Activated T-helper 1 cell treated with anti-CD3 and anti-CD28 coated beads, Interleukin-12 subunit alpha, Interleukin-12 subunit beta, Interleukin-2, Interleukin-4 antibody, amounts not matched to agents 30 ng/mL and 10 ng/mL and 1 ng/mL, durations not matched to agents 14 hours and 24 hours and 36 hours (primary cell): ENCODE measurements around the gene STX3. TPM values are rescaled to one million over a fixed set of nuclear protein-coding genes. Genes with fewer than 3 reads are reported as not detected.
A peak's percentile ranks its signal among the peaks of the same experiment; 100 is the strongest.

ENCODE experiments used
- DNase-seq: peaks from one replicate; pipeline ENCODE4 v3.0.0; 2021; ENCODE audit warnings: low spot score
- H3K27ac Mint-ChIP-seq: one replicate; pipeline ENCODE4 v1.8.0; 2021; ENCODE audit warnings: mild to moderate bottlenecking, mixed read lengths
- H3K27me3 Mint-ChIP-seq: one replicate; pipeline ENCODE4 v1.8.0; 2022; ENCODE audit warnings: mild to moderate bottlenecking, moderate library complexity, mixed read lengths; ENCODE audit not compliant: insufficient read depth
- H3K36me3 Mint-ChIP-seq: one replicate; pipeline ENCODE4 v1.8.0; 2021; ENCODE audit warnings: low read depth, mixed read lengths
- H3K4me1 Mint-ChIP-seq: one replicate; pipeline ENCODE4 v1.8.0; 2021; ENCODE audit warnings: low read depth, mixed read lengths
- H3K4me3 Mint-ChIP-seq: one replicate; pipeline ENCODE4 v1.8.0; 2021; ENCODE audit warnings: mild to moderate bottlenecking, moderate library complexity, mixed read lengths
- H3K9me3 Mint-ChIP-seq: one replicate; pipeline ENCODE4 v1.8.0; 2021; ENCODE audit warnings: mixed read lengths
- intact Hi-C: fragments of 100-400 bp; cut with micrococcal nuclease; formaldehyde crosslinking; loops from one replicate; pipeline ENCODE4 v1.15.1; 2024
- total RNA-seq: library from RNA; stranded (reverse); gene quantifications from 2 replicates; pipeline ENCODE4 v1.2.3, GENCODE V29; 2022

STX3 gene
- total RNA-seq, 1 donor from 2014 or later: 28.4 TPM

GRCh38 chr11:59729834-59730233, 25.3 kb upstream of the STX3 start:
- intact Hi-C loops: no loop called here
- Mint-ChIP-seq H3K36me3 (no peaks in the 10 kb centered on the region), H3K27me3 (no peaks in the 10 kb centered on the region), H3K9me3 (peaks cover 6% of the 10 kb centered on the region), H3K27ac (no peak overlapping the region), H3K4me1 (peaks cover 7% of the 10 kb centered on the region), H3K4me3 (no peak overlapping the region)
- no peak for DNase-seq

- DNase-seq: no peak
- H3K4me3 Mint-ChIP-seq: no peak overlapping the region
- peaks cover 6% of the 10 kb centered on the region for H3K9me3 Mint-ChIP-seq
- H3K27me3 Mint-ChIP-seq: peaks cover 2% of the 10 kb centered on the region
- intact Hi-C loops: no loop called here
- H3K4me1 Mint-ChIP-seq: peaks cover 7% of the 10 kb centered on the region
- no peak overlapping the region for H3K27ac Mint-ChIP-seq
- H3K36me3 Mint-ChIP-seq: no peaks in the 10 kb centered on the region
Measured at GRCh38 chr11:59730896-59731565, 24.1 kb upstream of the STX3 start.

GRCh38 chr11:59746111-59746510, 9.1 kb upstream of the STX3 start:
- H3K4me3 Mint-ChIP-seq: no peak overlapping the region
- H3K36me3 Mint-ChIP-seq: no peaks in the 10 kb centered on the region
- no peaks in the 10 kb centered on the region for H3K4me1 Mint-ChIP-seq
- H3K27ac Mint-ChIP-seq: no peak overlapping the region
- H3K27me3 Mint-ChIP-seq: peaks cover 22% of the 10 kb centered on the region
- intact Hi-C loops: no loop called here
- DNase-seq: no peak
- H3K9me3 Mint-ChIP-seq: no peaks in the 10 kb centered on the region

- peak overlapping the region; percentile 82 for H3K27ac Mint-ChIP-seq
- intact Hi-C loops: loop anchor here (1.0 to 10.0 kb wide), 7 partner anchors 23 to 1179 kb away; partner anchors contain the start of genes LPXN, PATL1 and ZFP91
- peaks cover 36% of the 10 kb centered on the region for H3K4me1 Mint-ChIP-seq
Measured at GRCh38 chr11:59753650-59754493, 1.3 kb upstream of the STX3 start.

GRCh38 chr11:59754494-59754858, 700 bp upstream of the STX3 start:
- no peak for DNase-seq
- intact Hi-C loops: loop anchor here (1.0 to 10.0 kb wide), 7 partner anchors 22 to 1180 kb away; partner anchors contain the start of genes LPXN, PATL1 and ZFP91
- peaks cover 36% of the 10 kb centered on the region for H3K4me1 Mint-ChIP-seq
- H3K36me3 Mint-ChIP-seq: peaks cover 2% of the 10 kb centered on the region
- H3K27ac Mint-ChIP-seq: peak overlapping the region; percentile 89
- no peaks in the 10 kb centered on the region for H3K9me3 Mint-ChIP-seq
- H3K4me3 Mint-ChIP-seq: peak overlapping the region; percentile 95
- H3K27me3 Mint-ChIP-seq: peaks cover 7% of the 10 kb centered on the region

More at GRCh38 chr11:59753650-59754493, 1.3 kb upstream of the STX3 start:
- Mint-ChIP-seq H3K36me3 (peaks cover 2% of the 10 kb centered on the region), H3K9me3 (no peaks in the 10 kb centered on the region), H3K4me3 (peak overlapping the region; percentile 95), H3K27me3 (peaks cover 7% of the 10 kb centered on the region)
- peak; percentile 77 for DNase-seq

- H3K9me3 Mint-ChIP-seq: no peaks in the 10 kb centered on the region
- intact Hi-C loops: loop anchor here (1.0 to 10.0 kb wide), 7 partner anchors 11 to 1181 kb away; partner anchors contain the start of genes LPXN, MRPL16 and ZFP91
- peaks cover 8% of the 10 kb centered on the region for H3K36me3 Mint-ChIP-seq
- DNase-seq: no peak
- H3K4me1 Mint-ChIP-seq: peaks cover 50% of the 10 kb centered on the region
- H3K4me3 Mint-ChIP-seq: peak overlapping the region; percentile 90
- H3K27ac Mint-ChIP-seq: peak overlapping the region; percentile 68
- H3K27me3 Mint-ChIP-seq: peaks cover 7% of the 10 kb centered on the region
Measured at GRCh38 chr11:59755701-59756557, 753 bp downstream of the STX3 start.

- H3K36me3 Mint-ChIP-seq: peaks cover 11% of the 10 kb centered on the region
- no peak overlapping the region for H3K27ac Mint-ChIP-seq
- DNase-seq: no peak
- H3K9me3 Mint-ChIP-seq: no peaks in the 10 kb centered on the region
- H3K27me3 Mint-ChIP-seq: peaks cover 7% of the 10 kb centered on the region
- peak overlapping the region; percentile 90 for H3K4me3 Mint-ChIP-seq
- intact Hi-C loops: loop anchor here (5.0 to 10.0 kb wide), 2 partner anchors 101 to 1182 kb away; partner anchors contain the start of genes LPXN and ZFP91
- H3K4me1 Mint-ChIP-seq: peaks cover 52% of the 10 kb centered on the region
Measured at GRCh38 chr11:59756558-59756840, 1.3 kb downstream of the STX3 start.

GRCh38 chr11:59756845-59757244, 1.7 kb downstream of the STX3 start:
- H3K4me1 Mint-ChIP-seq: peaks cover 52% of the 10 kb centered on the region
- DNase-seq: no peak
- peak overlapping the region; percentile 19 for H3K27ac Mint-ChIP-seq
- intact Hi-C loops: loop anchor here (5.0 to 10.0 kb wide), 2 partner anchors 100 to 1182 kb away; partner anchors contain the start of genes LPXN and ZFP91
- H3K9me3 Mint-ChIP-seq: no peaks in the 10 kb centered on the region
- H3K4me3 Mint-ChIP-seq: peak overlapping the region; percentile 90
- H3K36me3 Mint-ChIP-seq: peaks cover 11% of the 10 kb centered on the region
- H3K27me3 Mint-ChIP-seq: peaks cover 7% of the 10 kb centered on the region

- Mint-ChIP-seq H3K4me3 (no peak overlapping the region), H3K27me3 (peaks cover 4% of the 10 kb centered on the region), H3K36me3 (peaks cover 15% of the 10 kb centered on the region), H3K9me3 (no peaks in the 10 kb centered on the region), H3K27ac (no peak overlapping the region), H3K4me1 (peaks cover 59% of the 10 kb centered on the region)
- DNase-seq: no peak
- intact Hi-C loops: loop anchor here (5.0 to 10.0 kb wide), 2 partner anchors 99 to 1184 kb away; partner anchors contain the start of genes LPXN and ZFP91
Measured at GRCh38 chr11:59758401-59759037, 3.3 kb downstream of the STX3 start.

- Mint-ChIP-seq H3K27ac (no peak overlapping the region), H3K4me1 (peaks cover 50% of the 10 kb centered on the region), H3K27me3 (peaks cover 2% of the 10 kb centered on the region), H3K36me3 (peaks cover 15% of the 10 kb centered on the region), H3K4me3 (no peak overlapping the region), H3K9me3 (no peaks in the 10 kb centered on the region)
- no peak for DNase-seq
- intact Hi-C loops: loop anchor here (5.0 to 10.0 kb wide), 2 partner anchors 97 to 1185 kb away; partner anchors contain the start of genes LPXN and ZFP91
Measured at GRCh38 chr11:59759900-59760299, 4.7 kb downstream of the STX3 start.

- intact Hi-C loops: no loop called here
- Mint-ChIP-seq H3K9me3 (no peaks in the 10 kb centered on the region), H3K4me1 (peaks cover 53% of the 10 kb centered on the region)
Measured at GRCh38 chr11:59760771-59761170, 5.6 kb downstream of the STX3 start.

GRCh38 chr11:59761993-59762392, 6.8 kb downstream of the STX3 start:
- no peak for DNase-seq
- H3K4me3 Mint-ChIP-seq: no peak overlapping the region
- H3K27ac Mint-ChIP-seq: no peak overlapping the region
- H3K4me1 Mint-ChIP-seq: peaks cover 41% of the 10 kb centered on the region
- no peaks in the 10 kb centered on the region for H3K27me3 Mint-ChIP-seq
- H3K9me3 Mint-ChIP-seq: no peaks in the 10 kb centered on the region
- intact Hi-C loops: no loop called here
- peaks cover 16% of the 10 kb centered on the region for H3K36me3 Mint-ChIP-seq

More at GRCh38 chr11:59760771-59761170, 5.6 kb downstream of the STX3 start:
- Mint-ChIP-seq H3K36me3 (peaks cover 16% of the 10 kb centered on the region), H3K4me3 (no peak overlapping the region), H3K27ac (no peak overlapping the region), H3K27me3 (peaks cover 2% of the 10 kb centered on the region)
- no peak for DNase-seq
